Tibial artery (tissue), 4 donors: Measurements from ENCODE around the gene ARMH4.

Experiments used
- DNase-seq, 2 donors: peaks; one replicate each; pipeline ENCODE4 v3.0.0-alpha.2; 2019
- H3K27ac ChIP-seq, 2 donors: fragments of 200-600 bp; sonication (generic) in 1 of 2; 1 replicate in 1 of 2; 2 replicates in 1 of 2; pipeline ENCODE4 v1.5.1; 2018 to 2019; ENCODE audit warnings: mild to moderate bottlenecking in 1 of 2
- H3K27me3 ChIP-seq, 2 donors: fragments of 200-600 bp; sonication (generic) in 1 of 2; one replicate each; pipeline versions ENCODE4 v1.5.1 to v1.6.0; 2016 to 2019
- H3K36me3 ChIP-seq, 3 donors: fragments of 200-600 bp; sonication (generic) in 2 of 3; one replicate each; pipeline ENCODE4 v1.5.1; 2016 to 2019; ENCODE audit warnings: mild to moderate bottlenecking in 2 of 3
- H3K4me1 ChIP-seq, 4 donors: fragments of 200-600 bp; sonication (generic) in 2 of 4; 1 replicate in 3 of 4; 2 replicates in 1 of 4; pipeline ENCODE4 v1.5.1; 2016 to 2019
- H3K4me3 ChIP-seq, 2 donors: fragments of 200-600 bp; sonication (generic) in 1 of 2; 1 replicate in 1 of 2; 2 replicates in 1 of 2; pipeline ENCODE4 v1.5.1; 2018 to 2019; ENCODE audit warnings: mild to moderate bottlenecking in 2 of 2
- H3K9me3 ChIP-seq, 3 donors: fragments of 200-600 bp; sonication (generic) in 1 of 3; one replicate each; pipeline ENCODE4 v1.5.1; 2016 to 2019
- intact Hi-C: fragments of 100-400 bp; cut with DNase I; formaldehyde crosslinking; loops from one replicate; pipeline ENCODE4 v1.15.0; 2023; ENCODE audit warnings: low total_unique reads
- TF ChIP-seq, protein P1 (sequence below), 2 experiments: fragments of 200-600 bp in 1 of 2; fragments of 450-650 bp in 1 of 2; IDR thresholded peaks; one replicate each; pipeline ENCODE4 v1.5.1; 2017 to 2019; ENCODE audit warnings: antibody characterized with exemption in 2 of 2, mild to moderate bottlenecking in 1 of 2, moderate library complexity in 1 of 2

ARMH4 gene

DNA sequence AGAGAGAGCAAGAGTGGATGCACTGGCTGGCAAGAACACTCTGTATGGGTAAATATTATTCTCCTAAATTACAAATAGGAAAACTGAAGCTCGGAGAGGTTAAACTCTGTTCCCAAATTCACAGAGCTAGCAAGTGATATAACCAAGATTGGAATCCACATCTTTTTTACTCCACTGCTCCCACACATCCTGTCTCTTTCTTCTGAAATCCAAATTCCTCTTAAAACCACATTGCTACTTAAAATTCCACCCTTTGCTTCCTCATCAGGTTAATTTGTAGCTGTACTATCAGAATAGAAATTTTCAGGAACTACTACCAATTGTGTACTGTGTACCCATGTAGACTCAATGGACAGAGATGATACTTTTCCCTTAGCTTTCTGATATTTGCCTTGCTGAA lies 74.4 kb downstream of the ARMH4 start:
- H3K27me3 ChIP-seq, result no peaks in the 10 kb centered on the region
- TF ChIP-seq, protein P1, sequence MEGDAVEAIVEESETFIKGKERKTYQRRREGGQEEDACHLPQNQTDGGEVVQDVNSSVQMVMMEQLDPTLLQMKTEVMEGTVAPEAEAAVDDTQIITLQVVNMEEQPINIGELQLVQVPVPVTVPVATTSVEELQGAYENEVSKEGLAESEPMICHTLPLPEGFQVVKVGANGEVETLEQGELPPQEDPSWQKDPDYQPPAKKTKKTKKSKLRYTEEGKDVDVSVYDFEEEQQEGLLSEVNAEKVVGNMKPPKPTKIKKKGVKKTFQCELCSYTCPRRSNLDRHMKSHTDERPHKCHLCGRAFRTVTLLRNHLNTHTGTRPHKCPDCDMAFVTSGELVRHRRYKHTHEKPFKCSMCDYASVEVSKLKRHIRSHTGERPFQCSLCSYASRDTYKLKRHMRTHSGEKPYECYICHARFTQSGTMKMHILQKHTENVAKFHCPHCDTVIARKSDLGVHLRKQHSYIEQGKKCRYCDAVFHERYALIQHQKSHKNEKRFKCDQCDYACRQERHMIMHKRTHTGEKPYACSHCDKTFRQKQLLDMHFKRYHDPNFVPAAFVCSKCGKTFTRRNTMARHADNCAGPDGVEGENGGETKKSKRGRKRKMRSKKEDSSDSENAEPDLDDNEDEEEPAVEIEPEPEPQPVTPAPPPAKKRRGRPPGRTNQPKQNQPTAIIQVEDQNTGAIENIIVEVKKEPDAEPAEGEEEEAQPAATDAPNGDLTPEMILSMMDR (IDR thresholded peaks at IDR 0.05), result no peak
- intact Hi-C loops, result no loop called here
- peak overlapping the region in 1 of 2 donors; percentile 40 for H3K27ac ChIP-seq
- no peaks in the 10 kb centered on the region for H3K36me3 ChIP-seq
- peaks cover 0 to 26% (median 21%) of the 10 kb centered on the region in 4 donors for H3K4me1 ChIP-seq
- DNase-seq, result no peak
- no peaks in the 10 kb centered on the region for H3K9me3 ChIP-seq
- H3K4me3 ChIP-seq, result no peak overlapping the region

- no peak for DNase-seq
- intact Hi-C loops, result loop anchor here (5.0 kb wide), 1 partner anchor 586 kb away; no protein-coding TSS in a partner anchor
- Histone ChIP-seq H3K4me1 (peaks cover 0 to 28% (median 11%) of the 10 kb centered on the region in 4 donors), H3K36me3 (no peaks in the 10 kb centered on the region), H3K4me3 (no peak overlapping the region), H3K27me3 (no peaks in the 10 kb centered on the region), H3K9me3 (no peaks in the 10 kb centered on the region), H3K27ac (no peak overlapping the region)
- TF ChIP-seq, protein P1 (IDR thresholded peaks at IDR 0.05), result no peak
Observed at GRCh38 chr14:58073516-58073915, 78.5 kb downstream of the ARMH4 start.

DNA sequence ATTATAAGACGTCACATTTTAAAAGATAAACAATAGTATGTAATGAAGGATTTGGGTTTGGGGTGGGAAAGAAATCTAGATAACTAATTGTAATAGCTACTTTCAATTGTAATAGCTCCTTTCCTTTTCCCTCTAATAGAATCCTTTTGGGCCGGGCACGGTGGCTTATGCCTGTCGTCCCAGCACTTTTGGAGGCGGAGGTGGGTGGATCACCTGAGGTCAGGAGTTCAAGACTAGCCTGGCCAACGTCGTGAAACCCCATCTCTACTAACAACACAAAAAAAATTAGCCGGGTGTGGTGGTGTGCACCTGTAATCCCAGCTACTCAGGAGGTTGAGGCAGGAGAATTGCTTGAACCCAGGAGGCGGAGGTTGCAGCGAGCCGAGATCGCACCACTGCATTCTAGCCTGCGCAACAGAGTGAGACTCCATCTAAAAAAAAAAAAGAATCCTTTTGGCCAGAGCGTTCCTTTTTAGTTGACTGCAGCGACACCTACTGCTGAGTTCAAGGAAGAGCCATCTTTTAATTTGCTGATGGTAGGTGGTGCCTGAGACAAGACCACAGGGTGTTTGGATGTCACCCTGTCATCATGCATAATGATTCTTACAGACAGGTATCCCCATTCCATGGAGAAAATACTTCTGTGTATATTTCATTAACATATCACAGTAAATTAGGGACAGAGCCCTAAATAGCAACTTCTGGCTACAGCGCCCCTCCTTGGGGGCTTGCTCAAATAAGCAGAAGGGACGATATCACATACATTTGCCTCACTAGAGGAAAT lies 79.5 kb downstream of the ARMH4 start:
- DNase-seq, result peak; percentile 22 to 69
- Histone ChIP-seq H3K27ac (no peak overlapping the region), H3K36me3 (no peaks in the 10 kb centered on the region), H3K27me3 (no peaks in the 10 kb centered on the region), H3K4me3 (peak overlapping the region in 1 of 2 donors; percentile 19), H3K9me3 (no peaks in the 10 kb centered on the region), H3K4me1 (peaks cover 0 to 18% (median 3%) of the 10 kb centered on the region in 4 donors)
- intact Hi-C loops, result loop anchor here (5.0 kb wide), 1 partner anchor 585 kb away; no protein-coding TSS in a partner anchor
- TF ChIP-seq, protein P1 (IDR thresholded peaks at IDR 0.05), result peak; percentile 60 to 79

- no peak for DNase-seq
- Histone ChIP-seq H3K27ac (no peak overlapping the region), H3K27me3 (no peaks in the 10 kb centered on the region), H3K4me3 (no peak overlapping the region), H3K9me3 (no peaks in the 10 kb centered on the region), H3K36me3 (no peaks in the 10 kb centered on the region), H3K4me1 (peaks cover 0 to 14% (median 0%) of the 10 kb centered on the region in 4 donors)
- TF ChIP-seq, protein P1 (IDR thresholded peaks at IDR 0.05), result no peak
- intact Hi-C loops, result loop anchor here (5.0 kb wide), 1 partner anchor 584 kb away; no protein-coding TSS in a partner anchor
Observed at GRCh38 chr14:58071341-58071740, 80.7 kb downstream of the ARMH4 start.

- Histone ChIP-seq H3K27ac (no peak overlapping the region), H3K27me3 (no peaks in the 10 kb centered on the region), H3K36me3 (no peaks in the 10 kb centered on the region), H3K4me3 (no peak overlapping the region), H3K4me1 (peaks cover 0 to 14% (median 0%) of the 10 kb centered on the region in 4 donors), H3K9me3 (no peaks in the 10 kb centered on the region)
- TF ChIP-seq, protein P1 (IDR thresholded peaks at IDR 0.05), result no peak
- intact Hi-C loops, result no loop called here
- DNase-seq, result no peak
Observed at GRCh38 chr14:58068306-58068705, 83.7 kb downstream of the ARMH4 start.
